A549 (cell line): ENCODE data around the gene KRT8.

Experiments
- CHD2 ChIP-seq: fragments of 150-350 bp; IDR thresholded peaks from 2 replicates; pipeline ENCODE4 v1.6.1; 2014; ENCODE audit warnings: low read length; ENCODE audit not compliant: partially characterized antibody
- EP300 ChIP-seq, 2 experiments: fragments of >200 bp; sonication (Bioruptor Twin); formaldehyde crosslinking; IDR thresholded peaks; 2 replicates in 1 of 2; 3 replicates in 1 of 2; pipeline ENCODE4 v1.6.1; 2016 to 2017
- FOSL2 ChIP-seq, 2 experiments: fragments of 450-650 bp in 1 of 2; fragments of >200 bp in 1 of 2; sonication (Bioruptor Twin) in 1 of 2; formaldehyde crosslinking; IDR thresholded peaks; 2 replicates each; pipeline versions ENCODE4 v1.5.0 to v1.6.1; 2016 to 2020; ENCODE audit warnings: mild to moderate bottlenecking in 1 of 2, moderate library complexity in 1 of 2
- POLR2A ChIP-seq: IDR thresholded peaks from 2 replicates; pipeline ENCODE4 v1.6.1; 2012; ENCODE audit warnings: mild to moderate bottlenecking, low read length
- POLR2AphosphoS2 ChIP-seq: conservative IDR thresholded peaks from 2 replicates; pipeline ENCODE4 v1.6.1; 2012; ENCODE audit warnings: low read length, improper control_type of control experiment, inconsistent platforms
- RAD21 ChIP-seq, 2 experiments: fragments of >200 bp in 1 of 2; sonication (Bioruptor Twin) in 1 of 2; formaldehyde crosslinking in 1 of 2; IDR thresholded peaks in 1 of 2; conservative IDR thresholded peaks in 1 of 2; 2 replicates in 1 of 2; 3 replicates in 1 of 2; pipeline ENCODE4 v1.6.1; 2012 to 2018; ENCODE audit warnings: inconsistent platforms in 1 of 2
- ZSCAN20 ChIP-seq: fragments of 250-450 bp; sonication (Bioruptor Pico); IDR thresholded peaks from 2 replicates; pipeline ENCODE4 v1.8.0; 2022; ENCODE audit warnings: mild to moderate bottlenecking, moderate library complexity
- TF ChIP-seq, protein P1 (sequence below): IDR thresholded peaks from 2 replicates; pipeline ENCODE4 v1.6.1; 2012
- TF ChIP-seq, protein P2 (sequence below): fragments of >200 bp; sonication (Bioruptor Twin); formaldehyde crosslinking; IDR thresholded peaks from 3 replicates; pipeline ENCODE4 v1.5.1; 2016
- TF ChIP-seq, protein P3 (sequence below): IDR thresholded peaks from 2 replicates; pipeline ENCODE4 v1.6.1; 2012

DNA sequence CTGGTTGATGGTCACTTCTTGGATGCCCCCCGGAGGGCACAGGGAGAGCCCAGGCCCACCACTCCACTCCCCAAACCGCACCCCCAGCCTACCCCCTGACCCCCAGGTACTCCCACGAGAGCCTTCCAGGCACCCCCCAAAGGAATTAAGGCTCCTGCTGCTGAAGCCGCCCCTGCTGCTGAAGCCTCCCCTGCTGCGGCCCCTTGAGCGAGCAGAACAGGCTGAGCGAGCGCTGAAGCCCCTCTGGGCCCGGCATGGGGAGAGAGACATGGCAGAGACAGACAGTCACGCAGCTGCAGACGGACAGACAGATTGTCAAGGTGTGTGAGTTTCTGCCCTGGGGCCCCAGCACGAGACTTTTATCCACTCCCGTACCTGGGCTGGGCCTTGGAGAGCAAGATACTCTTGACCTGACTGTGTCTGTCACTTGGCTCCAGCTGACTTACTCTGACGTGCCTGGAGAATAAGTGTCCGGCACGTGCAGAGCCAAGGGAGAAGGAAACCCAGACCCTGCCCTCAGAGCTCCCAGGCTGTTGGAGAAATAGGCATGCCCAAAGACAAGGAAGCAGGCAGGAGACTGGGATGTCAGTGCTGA, 56.1 kb downstream of the KRT8 start, which contains the start of gene KRT78:
- TF ChIP-seq FOSL2 (IDR thresholded peaks at IDR 0.05) (no peak), FOSL2 (CRISPR knock-in tag; IDR thresholded peaks at IDR 0.05) (no peak), CHD2 (no peak), POLR2A (no peak), RAD21 (conservative IDR thresholded peaks at IDR 0.05 in 1 of 2, IDR thresholded peaks at IDR 0.05 in 1 of 2) (no peak), POLR2AphosphoS2 (no peak), EP300 (IDR thresholded peaks at IDR 0.05) (no peak), ZSCAN20 (no peak)
- TF ChIP-seq, protein P1, sequence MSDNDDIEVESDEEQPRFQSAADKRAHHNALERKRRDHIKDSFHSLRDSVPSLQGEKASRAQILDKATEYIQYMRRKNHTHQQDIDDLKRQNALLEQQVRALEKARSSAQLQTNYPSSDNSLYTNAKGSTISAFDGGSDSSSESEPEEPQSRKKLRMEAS, result no peak
- TF ChIP-seq, protein P2, sequence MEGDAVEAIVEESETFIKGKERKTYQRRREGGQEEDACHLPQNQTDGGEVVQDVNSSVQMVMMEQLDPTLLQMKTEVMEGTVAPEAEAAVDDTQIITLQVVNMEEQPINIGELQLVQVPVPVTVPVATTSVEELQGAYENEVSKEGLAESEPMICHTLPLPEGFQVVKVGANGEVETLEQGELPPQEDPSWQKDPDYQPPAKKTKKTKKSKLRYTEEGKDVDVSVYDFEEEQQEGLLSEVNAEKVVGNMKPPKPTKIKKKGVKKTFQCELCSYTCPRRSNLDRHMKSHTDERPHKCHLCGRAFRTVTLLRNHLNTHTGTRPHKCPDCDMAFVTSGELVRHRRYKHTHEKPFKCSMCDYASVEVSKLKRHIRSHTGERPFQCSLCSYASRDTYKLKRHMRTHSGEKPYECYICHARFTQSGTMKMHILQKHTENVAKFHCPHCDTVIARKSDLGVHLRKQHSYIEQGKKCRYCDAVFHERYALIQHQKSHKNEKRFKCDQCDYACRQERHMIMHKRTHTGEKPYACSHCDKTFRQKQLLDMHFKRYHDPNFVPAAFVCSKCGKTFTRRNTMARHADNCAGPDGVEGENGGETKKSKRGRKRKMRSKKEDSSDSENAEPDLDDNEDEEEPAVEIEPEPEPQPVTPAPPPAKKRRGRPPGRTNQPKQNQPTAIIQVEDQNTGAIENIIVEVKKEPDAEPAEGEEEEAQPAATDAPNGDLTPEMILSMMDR, result no peak
- TF ChIP-seq, protein P3, sequence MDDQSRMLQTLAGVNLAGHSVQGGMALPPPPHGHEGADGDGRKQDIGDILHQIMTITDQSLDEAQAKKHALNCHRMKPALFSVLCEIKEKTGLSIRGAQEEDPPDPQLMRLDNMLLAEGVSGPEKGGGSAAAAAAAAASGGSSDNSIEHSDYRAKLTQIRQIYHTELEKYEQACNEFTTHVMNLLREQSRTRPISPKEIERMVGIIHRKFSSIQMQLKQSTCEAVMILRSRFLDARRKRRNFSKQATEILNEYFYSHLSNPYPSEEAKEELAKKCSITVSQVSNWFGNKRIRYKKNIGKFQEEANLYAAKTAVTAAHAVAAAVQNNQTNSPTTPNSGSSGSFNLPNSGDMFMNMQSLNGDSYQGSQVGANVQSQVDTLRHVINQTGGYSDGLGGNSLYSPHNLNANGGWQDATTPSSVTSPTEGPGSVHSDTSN, result no peak
